SK-N-SH (cell line): ENCODE data around the gene RASGRF1. TPM values are rescaled to one million over a fixed set of nuclear protein-coding genes. Genes with fewer than 3 reads are reported as not detected.

ENCODE experiments used
- CTCF ChIA-PET: fragments of 300-600, 350-600 bp; formaldehyde crosslinking; extraction: SDS; loops from one replicate; lab custom pipeline; 2021; lab: Yijun Ruan, JAX
- POLR2A ChIA-PET: fragments of 350-600 bp; sonication (Branson Sonifier 250); formaldehyde crosslinking; extraction: SDS; loops from one replicate; lab custom pipeline; 2020; ENCODE audit warnings: antibody characterized with exemption, inconsistent platforms; lab: Yijun Ruan, JAX
- DNase-seq: peaks from one replicate; pipeline ENCODE4 v3.0.0; 2012
- H2AFZ ChIP-seq: fragments of 200-600 bp; sonication (generic); 2 replicates; pipeline ENCODE4 v1.8.1; 2016; ENCODE audit warnings: antibody characterized with exemption, mild to moderate bottlenecking, low read depth
- H3F3A ChIP-seq: fragments of 200-600 bp; sonication (generic); replicated peaks from 2 replicates; pipeline ENCODE3; 2016; ENCODE audit warnings: antibody characterized with exemption, mild to moderate bottlenecking; ENCODE audit not compliant: insufficient read depth
- H3K27ac ChIP-seq, 2 experiments: fragments of 200-500 bp in 1 of 2; fragments of 200-600 bp in 1 of 2; sonication (Bioruptor generic) in 1 of 2; sonication (generic), shearing (Covaris generic) in 1 of 2; 2 replicates each; pipeline versions ENCODE4 v1.5.1 to v1.6.1; 2014 to 2016; ENCODE audit warnings: low read depth in 2 of 2, inconsistent platforms in 1 of 2, low read length in 1 of 2, mild to moderate bottlenecking in 1 of 2, mixed read lengths in 1 of 2
- H3K27me3 ChIP-seq: fragments of 200-600 bp; sonication (generic), shearing (Covaris generic); 2 replicates; pipeline ENCODE4 v1.6.1; 2016; ENCODE audit warnings: mixed run types; ENCODE audit not compliant: insufficient read depth
- H3K36me3 ChIP-seq, 2 experiments: fragments of 200-500 bp in 1 of 2; fragments of 200-600 bp in 1 of 2; sonication (Bioruptor generic) in 1 of 2; sonication (generic) in 1 of 2; replicated peaks in 1 of 2; 2 replicates each; pipeline versions ENCODE3 to v1.5.1; 2014 to 2016; ENCODE audit warnings: low read length in 1 of 2, mild to moderate bottlenecking in 1 of 2; ENCODE audit not compliant: insufficient read depth in 2 of 2, control insufficient read depth in 1 of 2
- H3K4me1 ChIP-seq, 2 experiments: fragments of 200-500 bp in 1 of 2; fragments of 200-600 bp in 1 of 2; sonication (Bioruptor generic) in 1 of 2; sonication (generic), shearing (Covaris generic) in 1 of 2; 2 replicates each; pipeline versions ENCODE4 v1.5.1 to v1.6.1; 2014 to 2016; ENCODE audit warnings: low read depth in 1 of 2, low read length in 1 of 2, mixed run types in 1 of 2; ENCODE audit not compliant: insufficient read depth in 2 of 2, control insufficient read depth in 1 of 2
- H3K4me2 ChIP-seq: fragments of 200-600 bp; sonication (generic), shearing (Covaris generic); 2 replicates; pipeline ENCODE4 v1.6.1; 2017; ENCODE audit warnings: mixed run types
- H3K4me3 ChIP-seq, 2 experiments: fragments of 200-500 bp in 1 of 2; fragments of 200-600 bp in 1 of 2; sonication (Bioruptor generic) in 1 of 2; sonication (generic), shearing (Covaris generic) in 1 of 2; 2 replicates each; pipeline versions ENCODE4 v1.5.1 to v1.8.1; 2014 to 2016; ENCODE audit warnings: low read depth in 2 of 2, inconsistent platforms in 1 of 2, low read length in 1 of 2, mild to moderate bottlenecking in 1 of 2, mixed read lengths in 1 of 2, moderate library complexity in 1 of 2
- H3K79me2 ChIP-seq: fragments of 200-600 bp; sonication (generic); 2 replicates; pipeline ENCODE4 v1.8.1; 2017; ENCODE audit warnings: mild to moderate bottlenecking; ENCODE audit not compliant: insufficient read depth
- H3K9ac ChIP-seq: fragments of 200-600 bp; sonication (generic); 2 replicates; pipeline ENCODE4 v1.6.1; 2017; ENCODE audit warnings: mixed run types
- H3K9me2 ChIP-seq: fragments of 200-600 bp; sonication (generic); 2 replicates; pipeline ENCODE4 v1.6.1; 2017; ENCODE audit warnings: mixed run types
- H3K9me3 ChIP-seq: fragments of 200-600 bp; sonication (generic); 2 replicates; pipeline ENCODE4 v1.6.1; 2017; ENCODE audit warnings: mixed run types, mild to moderate bottlenecking, moderate library complexity
- H4K20me1 ChIP-seq: fragments of 200-600 bp; sonication (generic); 2 replicates; pipeline ENCODE4 v1.6.1; 2017; ENCODE audit warnings: mild to moderate bottlenecking, mixed run types; ENCODE audit not compliant: insufficient read depth
- CHD2 ChIP-seq: fragments of 150-350 bp; IDR thresholded peaks from 2 replicates; pipeline ENCODE4 v1.6.1; 2018; ENCODE audit warnings: low read length; ENCODE audit not compliant: partially characterized antibody
- ELF1 ChIP-seq: IDR thresholded peaks from 2 replicates; pipeline ENCODE4 v1.4.0; 2012
- EP300 ChIP-seq, 2 experiments: IDR thresholded peaks; 2 replicates each; pipeline versions ENCODE4 v1.4.0 to v1.6.1; 2012; ENCODE audit warnings: borderline replicate concordance in 1 of 2, low read depth in 1 of 2, low read length in 1 of 2
- GABPA ChIP-seq: IDR thresholded peaks from 2 replicates; pipeline ENCODE4 v1.4.0; 2012; ENCODE audit warnings: low read depth, mild to moderate bottlenecking
- MEF2A ChIP-seq: IDR thresholded peaks from 2 replicates; pipeline ENCODE4 v1.4.0; 2012; ENCODE audit warnings: low read depth, borderline replicate concordance
- MXI1 ChIP-seq: IDR thresholded peaks from 2 replicates; pipeline ENCODE4 v1.6.1; 2012; ENCODE audit warnings: mild to moderate bottlenecking, low read depth, low read length, improper control_type of control experiment
- NFIC ChIP-seq: IDR thresholded peaks from 2 replicates; pipeline ENCODE4 v1.4.0; 2012; ENCODE audit warnings: borderline replicate concordance
- NRF1 ChIP-seq: IDR thresholded peaks from 2 replicates; pipeline ENCODE4 v1.6.1; 2012; ENCODE audit warnings: low read depth, mild to moderate bottlenecking, low read length
- RAD21 ChIP-seq: IDR thresholded peaks from 2 replicates; pipeline ENCODE4 v1.6.1; 2012; ENCODE audit warnings: mild to moderate bottlenecking, low read length
- RXRA ChIP-seq: IDR thresholded peaks from 2 replicates; pipeline ENCODE4 v1.4.0; 2012; ENCODE audit warnings: low read depth, mild to moderate bottlenecking, borderline replicate concordance
- TEAD4 ChIP-seq: IDR thresholded peaks from 2 replicates; pipeline ENCODE4 v1.4.0; 2012; ENCODE audit warnings: mild to moderate bottlenecking, borderline replicate concordance; ENCODE audit not compliant: insufficient read depth
- YY1 ChIP-seq: IDR thresholded peaks from 2 replicates; pipeline ENCODE4 v1.4.0; 2012; ENCODE audit warnings: low read depth, mild to moderate bottlenecking
- WGBS: methylation state at CpG from one replicate; pipeline ENCODE4 v1.1.6; 2017; ENCODE audit warnings: low lambda C conversion rate; 5-methylcytosine and 5-hydroxymethylcytosine counted together
- polyA plus RNA-seq, 3 experiments: library from polyadenylated mRNA; depleted of rRNA; stranded (reverse); fragments of >200 nt; gene quantifications; 2 replicates each; pipeline ENCODE4 v1.2.3, GENCODE V29; 2012
- TF ChIP-seq, protein P1 (sequence below): fragments of 150-350 bp; IDR thresholded peaks from 2 replicates; pipeline ENCODE4 v1.6.1; 2017; ENCODE audit warnings: antibody characterized with exemption, low read length, low read depth, borderline replicate concordance
- TF ChIP-seq, protein P2 (sequence below): fragments of 200-600 bp; sonication (generic); IDR thresholded peaks from 2 replicates; pipeline ENCODE4 v1.6.1; 2017; ENCODE audit warnings: antibody characterized with exemption, mild to moderate bottlenecking, moderate library complexity
- TF ChIP-seq, protein P3 (sequence below): fragments of 150-350 bp; IDR thresholded peaks from 2 replicates; pipeline ENCODE4 v1.6.1; 2016; ENCODE audit warnings: mild to moderate bottlenecking, low read depth, low read length
- TF ChIP-seq, protein P4 (sequence below): IDR thresholded peaks from 2 replicates; pipeline ENCODE4 v1.4.0; 2012; ENCODE audit warnings: low read depth, borderline replicate concordance
- TF ChIP-seq, protein P5 (sequence below): IDR thresholded peaks from 2 replicates; pipeline ENCODE4 v1.6.1; 2012; ENCODE audit warnings: mild to moderate bottlenecking, low read depth, low read length, moderate library complexity

Gene RASGRF1
- polyA plus RNA-seq, 1 of the 3 experiments (the other 2 are of a cell fraction), result 0.10 TPM

DNA sequence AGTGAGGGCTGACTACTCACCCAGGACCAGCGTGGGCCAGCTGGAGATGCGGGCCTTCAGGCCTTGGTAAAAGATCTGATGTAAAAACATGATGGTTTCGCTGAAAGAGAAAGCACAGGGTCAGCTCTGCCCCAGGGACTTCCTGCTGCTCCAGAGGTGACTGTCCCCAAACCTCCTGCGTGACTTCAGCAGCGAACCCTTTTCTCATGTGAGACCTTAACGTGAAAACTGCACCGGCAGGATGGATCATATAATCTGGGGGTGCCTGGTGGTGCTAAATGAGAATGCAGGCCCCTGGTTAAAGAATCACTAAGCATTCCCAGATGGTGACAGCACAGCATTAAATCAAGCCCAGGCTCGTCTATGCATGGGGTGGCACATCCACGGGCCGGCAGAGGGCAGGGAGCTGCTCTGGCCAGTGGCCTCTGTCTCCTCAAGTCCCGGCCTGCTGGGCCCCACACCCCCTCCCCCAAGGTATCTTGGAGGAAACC is 55.4 kb downstream of the RASGRF1 start:
- H2AFZ ChIP-seq, result no peak overlapping the region
- TF ChIP-seq RAD21 (no peak), YY1 (no peak), MEF2A (no peak)
- TF ChIP-seq, protein P1, sequence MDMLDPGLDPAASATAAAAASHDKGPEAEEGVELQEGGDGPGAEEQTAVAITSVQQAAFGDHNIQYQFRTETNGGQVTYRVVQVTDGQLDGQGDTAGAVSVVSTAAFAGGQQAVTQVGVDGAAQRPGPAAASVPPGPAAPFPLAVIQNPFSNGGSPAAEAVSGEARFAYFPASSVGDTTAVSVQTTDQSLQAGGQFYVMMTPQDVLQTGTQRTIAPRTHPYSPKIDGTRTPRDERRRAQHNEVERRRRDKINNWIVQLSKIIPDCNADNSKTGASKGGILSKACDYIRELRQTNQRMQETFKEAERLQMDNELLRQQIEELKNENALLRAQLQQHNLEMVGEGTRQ, result no peak
- TF ChIP-seq, protein P2, sequence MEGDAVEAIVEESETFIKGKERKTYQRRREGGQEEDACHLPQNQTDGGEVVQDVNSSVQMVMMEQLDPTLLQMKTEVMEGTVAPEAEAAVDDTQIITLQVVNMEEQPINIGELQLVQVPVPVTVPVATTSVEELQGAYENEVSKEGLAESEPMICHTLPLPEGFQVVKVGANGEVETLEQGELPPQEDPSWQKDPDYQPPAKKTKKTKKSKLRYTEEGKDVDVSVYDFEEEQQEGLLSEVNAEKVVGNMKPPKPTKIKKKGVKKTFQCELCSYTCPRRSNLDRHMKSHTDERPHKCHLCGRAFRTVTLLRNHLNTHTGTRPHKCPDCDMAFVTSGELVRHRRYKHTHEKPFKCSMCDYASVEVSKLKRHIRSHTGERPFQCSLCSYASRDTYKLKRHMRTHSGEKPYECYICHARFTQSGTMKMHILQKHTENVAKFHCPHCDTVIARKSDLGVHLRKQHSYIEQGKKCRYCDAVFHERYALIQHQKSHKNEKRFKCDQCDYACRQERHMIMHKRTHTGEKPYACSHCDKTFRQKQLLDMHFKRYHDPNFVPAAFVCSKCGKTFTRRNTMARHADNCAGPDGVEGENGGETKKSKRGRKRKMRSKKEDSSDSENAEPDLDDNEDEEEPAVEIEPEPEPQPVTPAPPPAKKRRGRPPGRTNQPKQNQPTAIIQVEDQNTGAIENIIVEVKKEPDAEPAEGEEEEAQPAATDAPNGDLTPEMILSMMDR, result peak; percentile 20; the same call in 1 of the 2 replicates
- no peaks in the 10 kb centered on the region for H3K79me2 ChIP-seq
- H3K4me3 ChIP-seq, result no peak overlapping the region
- CTCF ChIA-PET, result interaction anchor here (0.5 to 17.2 kb wide), 7 partner anchors 8 to 179 kb away, joined by 3 to 629 read pairs (median 3); no protein-coding TSS in a partner anchor
- no peaks in the 10 kb centered on the region for H3K36me3 ChIP-seq
- H3K4me2 ChIP-seq, result no peak overlapping the region
- POLR2A ChIA-PET, result no interaction called here
- peaks cover 0 to 3% of the 10 kb centered on the region in 2 experiments; a peak in 1 of 4 replicates for H3K4me1 ChIP-seq
- no peaks in the 10 kb centered on the region for H3K9me2 ChIP-seq
- H3K9ac ChIP-seq, result no peak overlapping the region
- H3K27ac ChIP-seq, result no peak overlapping the region
- H3K27me3 ChIP-seq, result peaks cover 14% of the 10 kb centered on the region; the same call in 1 of the 2 replicates
- no peaks in the 10 kb centered on the region for H4K20me1 ChIP-seq
- 47% methylated on average over 11 of the region's 11 CpGs for WGBS
- H3F3A ChIP-seq, result no peaks in the 10 kb centered on the region
- DNase-seq, result peak; percentile 73
- H3K9me3 ChIP-seq, result no peaks in the 10 kb centered on the region

DNA sequence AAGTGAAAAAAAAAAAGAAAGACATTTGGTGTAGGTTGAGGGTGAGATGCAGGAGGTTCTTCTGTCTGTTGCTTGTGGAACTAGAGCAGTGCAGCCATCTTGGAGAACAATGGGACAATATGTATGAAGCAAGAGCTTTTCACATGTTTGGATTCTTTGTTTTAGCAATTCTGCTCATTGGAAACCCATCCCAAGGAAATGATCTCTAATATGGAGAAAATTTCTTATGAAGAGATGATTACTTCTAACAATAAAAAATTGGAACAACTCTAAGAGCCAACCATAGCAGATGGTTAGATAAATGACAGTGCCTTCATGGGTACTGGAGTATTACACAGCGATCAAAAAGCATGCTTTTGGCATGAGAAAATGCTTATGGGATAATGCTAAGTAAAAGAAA is 56.3 kb downstream of the RASGRF1 start:
- H3F3A ChIP-seq, result no peaks in the 10 kb centered on the region
- POLR2A ChIA-PET, result no interaction called here
- no peak overlapping the region for H3K4me2 ChIP-seq
- no peaks in the 10 kb centered on the region for H4K20me1 ChIP-seq
- no peak for DNase-seq
- no peak overlapping the region for H3K4me3 ChIP-seq
- H3K27me3 ChIP-seq, result peaks cover 14% of the 10 kb centered on the region; the same call in 1 of the 2 replicates
- CTCF ChIA-PET, result interaction anchor here (17.2 kb wide), 1 partner anchor 149 kb away, joined by 629 read pairs; no protein-coding TSS in a partner anchor
- H3K9me3 ChIP-seq, result no peaks in the 10 kb centered on the region
- no peak overlapping the region for H2AFZ ChIP-seq
- H3K9me2 ChIP-seq, result no peaks in the 10 kb centered on the region
- no peaks in the 10 kb centered on the region for H3K79me2 ChIP-seq
- peaks cover 0 to 3% of the 10 kb centered on the region in 2 experiments; a peak in 1 of 4 replicates for H3K4me1 ChIP-seq
- H3K27ac ChIP-seq, result no peak overlapping the region
- no peak overlapping the region for H3K9ac ChIP-seq
- 29% methylated on average over 1 of the region's 1 CpG for WGBS
- H3K36me3 ChIP-seq, result no peaks in the 10 kb centered on the region
- no peak for TF ChIP-seq CHD2
- TF ChIP-seq, protein P3, sequence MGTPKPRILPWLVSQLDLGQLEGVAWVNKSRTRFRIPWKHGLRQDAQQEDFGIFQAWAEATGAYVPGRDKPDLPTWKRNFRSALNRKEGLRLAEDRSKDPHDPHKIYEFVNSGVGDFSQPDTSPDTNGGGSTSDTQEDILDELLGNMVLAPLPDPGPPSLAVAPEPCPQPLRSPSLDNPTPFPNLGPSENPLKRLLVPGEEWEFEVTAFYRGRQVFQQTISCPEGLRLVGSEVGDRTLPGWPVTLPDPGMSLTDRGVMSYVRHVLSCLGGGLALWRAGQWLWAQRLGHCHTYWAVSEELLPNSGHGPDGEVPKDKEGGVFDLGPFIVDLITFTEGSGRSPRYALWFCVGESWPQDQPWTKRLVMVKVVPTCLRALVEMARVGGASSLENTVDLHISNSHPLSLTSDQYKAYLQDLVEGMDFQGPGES, result no peak
- TF ChIP-seq EP300 (IDR thresholded peaks at IDR 0.05; ENCODE audit: borderline replicate concordance in 1 of 2, low read depth in 1 of 2, low read length in 1 of 2), result no peak
- no peak for TF ChIP-seq GABPA
- TF ChIP-seq MXI1, result no peak
- no peak for TF ChIP-seq RXRA
- no peak for TF ChIP-seq ELF1
- TF ChIP-seq, protein P4, sequence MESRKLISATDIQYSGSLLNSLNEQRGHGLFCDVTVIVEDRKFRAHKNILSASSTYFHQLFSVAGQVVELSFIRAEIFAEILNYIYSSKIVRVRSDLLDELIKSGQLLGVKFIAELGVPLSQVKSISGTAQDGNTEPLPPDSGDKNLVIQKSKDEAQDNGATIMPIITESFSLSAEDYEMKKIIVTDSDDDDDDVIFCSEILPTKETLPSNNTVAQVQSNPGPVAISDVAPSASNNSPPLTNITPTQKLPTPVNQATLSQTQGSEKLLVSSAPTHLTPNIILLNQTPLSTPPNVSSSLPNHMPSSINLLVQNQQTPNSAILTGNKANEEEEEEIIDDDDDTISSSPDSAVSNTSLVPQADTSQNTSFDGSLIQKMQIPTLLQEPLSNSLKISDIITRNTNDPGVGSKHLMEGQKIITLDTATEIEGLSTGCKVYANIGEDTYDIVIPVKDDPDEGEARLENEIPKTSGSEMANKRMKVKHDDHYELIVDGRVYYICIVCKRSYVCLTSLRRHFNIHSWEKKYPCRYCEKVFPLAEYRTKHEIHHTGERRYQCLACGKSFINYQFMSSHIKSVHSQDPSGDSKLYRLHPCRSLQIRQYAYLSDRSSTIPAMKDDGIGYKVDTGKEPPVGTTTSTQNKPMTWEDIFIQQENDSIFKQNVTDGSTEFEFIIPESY, result no peak
- TF ChIP-seq NFIC, result no peak
- no peak for TF ChIP-seq YY1
- TF ChIP-seq TEAD4, result no peak
- TF ChIP-seq NRF1, result no peak
- TF ChIP-seq, protein P5, sequence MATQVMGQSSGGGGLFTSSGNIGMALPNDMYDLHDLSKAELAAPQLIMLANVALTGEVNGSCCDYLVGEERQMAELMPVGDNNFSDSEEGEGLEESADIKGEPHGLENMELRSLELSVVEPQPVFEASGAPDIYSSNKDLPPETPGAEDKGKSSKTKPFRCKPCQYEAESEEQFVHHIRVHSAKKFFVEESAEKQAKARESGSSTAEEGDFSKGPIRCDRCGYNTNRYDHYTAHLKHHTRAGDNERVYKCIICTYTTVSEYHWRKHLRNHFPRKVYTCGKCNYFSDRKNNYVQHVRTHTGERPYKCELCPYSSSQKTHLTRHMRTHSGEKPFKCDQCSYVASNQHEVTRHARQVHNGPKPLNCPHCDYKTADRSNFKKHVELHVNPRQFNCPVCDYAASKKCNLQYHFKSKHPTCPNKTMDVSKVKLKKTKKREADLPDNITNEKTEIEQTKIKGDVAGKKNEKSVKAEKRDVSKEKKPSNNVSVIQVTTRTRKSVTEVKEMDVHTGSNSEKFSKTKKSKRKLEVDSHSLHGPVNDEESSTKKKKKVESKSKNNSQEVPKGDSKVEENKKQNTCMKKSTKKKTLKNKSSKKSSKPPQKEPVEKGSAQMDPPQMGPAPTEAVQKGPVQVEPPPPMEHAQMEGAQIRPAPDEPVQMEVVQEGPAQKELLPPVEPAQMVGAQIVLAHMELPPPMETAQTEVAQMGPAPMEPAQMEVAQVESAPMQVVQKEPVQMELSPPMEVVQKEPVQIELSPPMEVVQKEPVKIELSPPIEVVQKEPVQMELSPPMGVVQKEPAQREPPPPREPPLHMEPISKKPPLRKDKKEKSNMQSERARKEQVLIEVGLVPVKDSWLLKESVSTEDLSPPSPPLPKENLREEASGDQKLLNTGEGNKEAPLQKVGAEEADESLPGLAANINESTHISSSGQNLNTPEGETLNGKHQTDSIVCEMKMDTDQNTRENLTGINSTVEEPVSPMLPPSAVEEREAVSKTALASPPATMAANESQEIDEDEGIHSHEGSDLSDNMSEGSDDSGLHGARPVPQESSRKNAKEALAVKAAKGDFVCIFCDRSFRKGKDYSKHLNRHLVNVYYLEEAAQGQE, result no peak
